HG03108 (cell line): Measurements from ENCODE around the gene S1PR4.
"Not testable (repeated sequence)": the region's sequence is repeated elsewhere in the genome, so short reads cannot be mapped to it uniquely, and the experiment has no call there.

ENCODE experiments used
- ATAC-seq: cut with Tn5 transposase; IDR thresholded peaks from one replicate; pipeline ENCODE4 v1.9.1; 2021; ENCODE audit warnings: moderate library complexity; ENCODE audit not compliant: unreplicated experiment

S1PR4 gene

GRCh38 chr19:3210347-3211017, 31.9 kb downstream of the S1PR4 start:
- ATAC-seq = no peak

DNA sequence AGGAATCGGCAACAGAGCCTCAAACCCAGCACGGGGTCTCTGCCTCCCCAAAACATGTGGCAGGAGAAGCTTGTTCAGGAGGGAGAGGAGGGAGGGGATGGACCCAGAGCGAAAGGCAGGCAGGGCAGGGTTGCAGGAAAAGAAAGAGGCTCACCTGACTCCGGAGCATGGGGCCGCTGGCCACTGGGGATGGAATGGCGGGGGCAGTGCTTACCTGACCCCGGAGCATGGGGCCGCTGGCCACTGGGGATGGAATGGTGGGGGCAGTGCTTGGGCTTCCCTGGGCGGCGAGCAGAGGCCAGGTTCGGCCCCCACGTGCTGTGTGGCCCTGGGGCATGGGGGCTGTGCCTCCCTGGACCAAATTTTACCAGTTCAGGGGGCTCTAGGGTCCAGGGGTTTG, 32.6 kb downstream of the S1PR4 start:
- ATAC-seq = no peak

- no peak for ATAC-seq
Measured at GRCh38 chr19:3213159-3213558, 34.6 kb downstream of the S1PR4 start.

DNA sequence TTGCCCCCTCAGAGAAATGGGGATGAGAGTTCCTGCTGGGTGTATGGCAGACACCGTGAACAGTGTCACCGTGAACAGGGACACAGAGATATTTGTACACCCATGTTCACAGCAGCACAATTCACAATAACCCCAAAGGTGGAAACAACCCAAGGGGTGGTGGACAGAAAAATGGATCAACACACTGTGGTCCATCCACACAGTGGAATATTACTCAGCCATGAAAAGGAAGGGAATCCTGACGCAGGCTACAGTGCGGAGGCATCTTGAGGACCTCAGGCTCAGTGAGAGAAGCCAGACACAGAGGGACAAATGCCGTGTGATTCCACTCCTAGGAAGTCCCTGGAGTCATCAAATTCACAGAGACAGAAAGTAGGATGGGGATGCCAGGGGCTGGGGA, 38.3 kb downstream of the S1PR4 start:
- ATAC-seq = no peak

- ATAC-seq = no peak
Measured at GRCh38 chr19:3220576-3220975, 42.0 kb downstream of the S1PR4 start.

DNA sequence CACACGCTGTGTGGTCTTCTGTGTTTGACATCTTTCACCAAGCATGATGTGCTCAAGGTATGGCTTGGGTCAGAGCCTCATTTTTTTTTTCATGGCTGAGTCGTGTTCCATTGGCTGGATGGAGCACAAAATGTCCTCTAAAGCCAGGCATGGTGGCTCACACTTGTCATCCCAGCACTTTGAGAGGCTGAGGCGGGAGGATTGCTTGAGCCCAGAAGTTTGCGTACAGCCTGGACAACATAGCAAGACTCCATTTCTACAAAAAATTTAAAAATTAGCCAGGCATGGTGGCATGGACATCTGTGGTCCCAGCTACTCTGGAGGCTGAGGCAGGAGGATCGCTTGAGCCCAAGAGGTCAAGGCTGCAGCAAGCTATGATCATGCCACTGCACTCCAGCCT, 43.0 kb downstream of the S1PR4 start:
- not testable (repeated sequence) for ATAC-seq

DNA sequence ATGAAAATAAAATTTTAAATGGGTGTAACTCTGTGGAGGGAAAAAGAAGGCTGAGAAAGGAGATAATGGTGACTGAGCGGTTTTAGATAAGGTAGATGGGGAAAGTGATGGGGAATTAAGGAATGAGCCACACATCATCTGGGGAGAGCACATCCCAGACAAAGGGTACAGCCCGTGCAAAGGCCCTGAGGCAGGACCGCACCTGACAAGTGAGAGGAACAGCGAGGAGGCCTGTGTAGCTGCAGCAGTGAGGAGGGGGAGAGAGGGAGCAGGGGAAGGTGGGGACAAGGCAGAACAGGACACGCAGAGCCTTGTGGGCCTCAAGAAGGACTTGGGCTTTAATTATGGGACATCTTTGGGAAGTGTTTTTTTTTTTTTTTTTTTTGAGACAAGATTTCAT, 44.1 kb downstream of the S1PR4 start:
- no peak for ATAC-seq

DNA sequence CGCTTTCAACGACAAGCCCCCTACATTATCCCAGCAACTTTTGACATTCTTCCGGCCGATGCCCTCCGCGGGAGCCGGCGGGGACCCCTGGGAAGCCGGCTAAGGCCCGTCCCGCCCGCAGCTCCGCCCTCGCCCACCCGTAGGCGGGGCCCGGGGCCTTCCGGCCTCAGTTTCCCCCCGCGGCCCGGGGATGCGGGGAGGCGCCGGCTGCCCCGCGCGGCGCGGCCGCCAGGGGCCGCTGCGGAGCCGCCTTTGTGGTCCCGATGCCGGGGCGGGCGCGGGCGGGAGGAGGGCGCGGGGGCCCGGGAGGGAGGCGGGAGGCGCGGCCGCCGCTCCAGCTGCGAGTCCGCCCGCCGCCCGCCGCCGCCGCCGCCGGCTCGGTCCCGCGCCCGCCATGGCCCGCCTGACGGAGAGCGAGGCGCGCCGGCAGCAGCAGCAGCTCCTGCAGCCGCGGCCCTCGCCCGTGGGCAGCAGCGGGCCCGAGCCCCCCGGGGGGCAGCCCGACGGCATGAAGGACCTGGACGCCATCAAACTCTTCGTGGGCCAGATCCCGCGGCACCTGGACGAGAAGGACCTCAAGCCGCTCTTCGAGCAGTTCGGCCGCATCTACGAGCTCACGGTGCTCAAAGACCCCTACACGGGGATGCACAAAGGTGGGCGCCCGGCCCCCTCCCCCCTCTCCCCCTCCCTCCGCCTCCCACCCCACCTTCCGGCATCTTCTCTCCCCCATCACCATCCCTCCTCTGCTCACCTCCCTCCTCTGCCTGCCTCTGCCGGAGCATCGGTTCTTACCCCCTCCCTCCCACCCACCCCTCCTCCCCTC, 46.0 kb downstream of the S1PR4 start, which contains the start of gene CELF5:
Gene CELF5 (plus strand): TSS at position 316 of the 823 bp plus-strand sequence. CDS start 79 bp downstream, at position 395.
- no peak for ATAC-seq

- ATAC-seq = no peak
Measured at GRCh38 chr19:3225169-3225485, 46.6 kb downstream of the S1PR4 start.

DNA sequence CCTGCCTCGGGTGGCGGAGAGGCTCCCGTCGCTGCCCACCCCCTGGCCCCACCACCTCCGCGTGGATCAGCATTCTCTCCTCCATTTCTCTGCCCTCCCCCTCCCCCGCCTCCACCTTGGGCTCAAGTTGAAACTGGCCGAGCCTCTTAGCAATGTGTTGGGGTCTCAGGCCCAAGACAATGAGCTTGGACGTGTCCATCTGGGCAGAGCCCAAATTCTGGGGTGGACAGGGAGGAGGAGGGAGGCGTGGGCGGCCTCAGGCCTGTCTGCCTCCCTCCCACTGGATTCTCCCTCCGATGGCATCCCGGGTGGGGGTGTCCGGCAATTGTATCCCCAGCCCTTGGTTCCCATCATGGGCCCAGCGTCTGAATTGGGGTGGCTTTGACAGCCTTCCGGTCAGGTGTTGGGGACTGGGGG, 47.1 kb downstream of the S1PR4 start:
- ATAC-seq = no peak

GRCh38 chr19:3227054-3227626, 48.6 kb downstream of the S1PR4 start:
- no peak for ATAC-seq

DNA sequence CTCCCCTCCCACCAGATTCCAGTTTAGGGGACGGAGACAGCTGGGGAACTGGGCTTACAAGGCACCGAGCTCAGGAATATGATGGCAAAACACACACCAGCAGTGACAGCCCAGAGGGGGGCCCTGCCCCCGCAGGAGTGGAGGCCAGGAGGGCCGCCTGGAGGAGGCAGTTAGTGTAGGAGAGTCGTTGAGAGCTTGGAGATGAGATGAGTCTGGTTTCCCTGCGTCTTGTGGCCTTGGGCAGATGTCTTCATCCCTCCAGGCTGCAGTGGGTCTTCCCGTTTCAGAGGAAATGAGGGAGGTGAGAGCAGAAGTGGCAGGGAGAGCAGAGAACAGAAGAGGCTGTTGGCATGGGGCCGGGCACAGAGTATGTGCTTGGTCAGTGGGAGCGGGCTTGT, 50.8 kb downstream of the S1PR4 start:
- no peak for ATAC-seq
